Caki2 (cell line): ENCODE data around the gene RCVRN. TPM values are rescaled to one million over a fixed set of nuclear protein-coding genes. Genes with fewer than 3 reads are reported as not detected.
A peak's percentile ranks its signal among the peaks of the same experiment; 100 is the strongest.

Source experiments
- DNase-seq: peaks from one replicate; pipeline ENCODE4 v3.0.0-alpha.2; 2015; ENCODE audit warnings: low read depth
- in situ Hi-C: cut with HindIII; loops from 2 replicates; pipeline ENCODE4 v1.10.0; 2016; ENCODE audit warnings: low sequenced_read_pairs, low pct_unique_long_range_greater_than_20kb, mixed read lengths
- total RNA-seq: library from RNA; depleted of rRNA; stranded (reverse); fragments of >200 nt; shearing (Covaris generic); gene quantifications from 2 replicates; pipeline ENCODE4 v1.2.3, GENCODE V29; 2014; ENCODE audit warnings: low replicate concordance; rRNA removed

Gene RCVRN
- total RNA-seq = not detected in 2 replicates

GRCh38 chr17:9905078-9905415, at the start of gene RCVRN:
TSS of gene RCVRN (minus strand) at chr17:9905271. CDS start at chr17:9905180, 91 bp downstream.
- in situ Hi-C loops = no loop called here
- DNase-seq = no peak

GRCh38 chr17:9953492-9953891, 48.4 kb upstream of the RCVRN start:
- DNase-seq = no peak
- in situ Hi-C loops = no loop called here

GRCh38 chr17:9951803-9952202, 46.7 kb upstream of the RCVRN start:
- in situ Hi-C loops = no loop called here
- no peak for DNase-seq

- in situ Hi-C loops = no loop called here
These were observed 43.9 kb upstream of the RCVRN start for GRCh38 chr17:9948928-9949327.

GRCh38 chr17:9944704-9945103, 39.6 kb upstream of the RCVRN start:
- in situ Hi-C loops = no loop called here
- no peak for DNase-seq

More at GRCh38 chr17:9948928-9949327, 43.9 kb upstream of the RCVRN start:
- no peak for DNase-seq

- DNase-seq = no peak
- in situ Hi-C loops = no loop called here
These were observed 38.3 kb upstream of the RCVRN start for GRCh38 chr17:9943343-9943742.

- in situ Hi-C loops = no loop called here
- no peak for DNase-seq
These were observed 37.8 kb upstream of the RCVRN start for GRCh38 chr17:9942885-9943284.

- no peak for DNase-seq
- in situ Hi-C loops = no loop called here
These were observed 36.2 kb upstream of the RCVRN start for GRCh38 chr17:9941305-9941704.

GRCh38 chr17:9940841-9941240, 35.8 kb upstream of the RCVRN start:
- in situ Hi-C loops = no loop called here
- no peak for DNase-seq

GRCh38 chr17:9938764-9939163, 33.7 kb upstream of the RCVRN start:
- in situ Hi-C loops = no loop called here
- no peak for DNase-seq

GRCh38 chr17:9937901-9938300, 32.8 kb upstream of the RCVRN start:
- no peak for DNase-seq
- in situ Hi-C loops = no loop called here

GRCh38 chr17:9937241-9937761, 32.2 kb upstream of the RCVRN start:
- no peak for DNase-seq
- in situ Hi-C loops = no loop called here

- in situ Hi-C loops = no loop called here
- DNase-seq = no peak
These were observed 31.0 kb upstream of the RCVRN start for GRCh38 chr17:9936095-9936494.

GRCh38 chr17:9935408-9935807, 30.3 kb upstream of the RCVRN start:
- DNase-seq = no peak
- in situ Hi-C loops = no loop called here

GRCh38 chr17:9934331-9934730, 29.3 kb upstream of the RCVRN start:
- in situ Hi-C loops = no loop called here
- no peak for DNase-seq

- DNase-seq = no peak
- in situ Hi-C loops = no loop called here
These were observed 27.4 kb upstream of the RCVRN start for GRCh38 chr17:9932491-9932890.

- DNase-seq = no peak
- in situ Hi-C loops = no loop called here
These were observed 26.2 kb upstream of the RCVRN start for GRCh38 chr17:9931144-9931741.

GRCh38 chr17:9929871-9930270, 24.8 kb upstream of the RCVRN start:
- no peak for DNase-seq
- in situ Hi-C loops = no loop called here

- DNase-seq = peak; percentile 46
- in situ Hi-C loops = no loop called here
These were observed 23.7 kb upstream of the RCVRN start for GRCh38 chr17:9928601-9929333.
